GM19035 (cell line): ENCODE measurements around the gene DNAJC10.
"Not testable (repeated sequence)": the region's sequence is repeated elsewhere in the genome, so short reads cannot be mapped to it uniquely, and the experiment has no call there.

ENCODE experiments used
- ATAC-seq: cut with Tn5 transposase; IDR thresholded peaks from one replicate; pipeline ENCODE4 v1.9.1; 2021; ENCODE audit not compliant: unreplicated experiment

The DNAJC10 gene

GRCh38 chr2:182719116-182719515, 3.1 kb downstream of the DNAJC10 start:
- not testable (repeated sequence) for ATAC-seq

- ATAC-seq, result no peak
These were observed 8.6 kb downstream of the DNAJC10 start for GRCh38 chr2:182724656-182725055.

DNA sequence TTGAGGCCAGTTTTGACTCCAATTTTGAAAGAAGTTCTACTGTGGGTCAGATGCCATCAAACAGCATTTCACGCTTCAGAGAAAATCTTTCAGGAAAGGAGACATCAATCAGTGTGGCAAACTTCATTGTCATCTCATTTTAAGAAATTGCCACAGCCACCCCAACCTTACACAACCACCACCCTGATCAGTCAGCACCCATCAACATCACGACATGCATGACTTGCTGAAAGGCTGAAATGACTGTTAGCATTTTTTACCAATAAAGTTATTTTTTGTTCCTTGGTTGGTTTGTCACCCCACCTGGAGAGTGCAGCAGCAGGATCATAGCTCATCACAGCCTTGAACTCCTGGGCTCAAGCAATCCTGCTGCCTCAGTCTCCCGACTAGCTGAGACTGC, 10.4 kb downstream of the DNAJC10 start:
- no peak for ATAC-seq

DNA sequence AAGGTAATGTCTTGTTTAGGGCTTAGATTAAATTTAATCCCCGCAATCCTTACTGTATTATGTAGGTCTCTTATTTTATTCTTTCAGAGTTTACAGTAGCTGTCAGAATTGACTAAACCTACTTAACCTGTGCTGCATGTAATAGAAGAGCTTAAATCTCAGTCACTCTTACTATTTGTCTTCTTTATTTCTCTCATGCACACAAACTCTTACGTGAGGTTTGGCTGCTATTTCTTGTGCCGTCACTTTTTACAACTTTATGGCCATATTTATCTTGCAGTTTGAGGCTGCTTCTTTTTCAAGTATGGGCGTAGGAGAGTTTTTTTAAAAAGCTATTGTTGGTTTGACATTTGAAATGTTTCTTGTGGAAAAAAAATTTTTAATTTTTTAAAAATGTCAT, 12.0 kb downstream of the DNAJC10 start:
- ATAC-seq, result no peak

GRCh38 chr2:182729710-182730339, 13.8 kb downstream of the DNAJC10 start:
- ATAC-seq, result no peak

DNA sequence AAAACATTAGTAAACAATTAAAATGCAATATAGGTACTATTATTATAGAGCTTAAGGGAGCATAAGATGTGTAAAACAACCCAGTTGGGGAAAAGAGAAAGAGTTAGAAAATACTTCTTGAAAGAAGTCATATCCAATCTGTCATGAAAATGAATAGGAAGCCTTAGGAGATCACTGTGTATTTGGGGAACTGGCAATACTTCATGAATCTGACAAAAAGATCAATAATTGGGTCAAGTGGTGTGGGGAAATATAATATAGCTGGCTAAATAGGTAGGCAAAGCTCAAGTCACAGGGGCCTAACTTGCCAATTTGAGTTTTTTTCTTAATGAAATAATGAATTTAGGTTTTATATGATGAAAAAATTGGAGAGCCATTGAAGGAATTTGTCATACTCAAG, 14.4 kb downstream of the DNAJC10 start:
- ATAC-seq, result no peak

DNA sequence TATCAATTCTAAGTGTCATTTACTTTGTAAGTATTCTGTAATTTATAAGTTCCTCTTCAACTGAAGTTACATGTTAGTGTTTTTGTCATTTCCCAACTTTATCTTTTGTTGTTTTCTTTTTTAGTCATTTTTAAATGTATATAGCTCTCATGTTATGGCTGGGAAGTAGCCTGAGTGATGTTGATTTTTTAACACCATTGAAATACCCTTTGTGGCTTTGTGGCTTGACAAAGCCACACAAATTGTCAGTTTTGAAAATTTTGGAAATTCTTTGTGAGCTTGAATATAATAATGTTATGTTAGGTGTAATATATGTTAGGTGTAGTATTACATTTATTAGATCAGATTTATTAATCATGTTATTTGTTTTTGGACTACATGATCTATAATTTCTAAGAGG, 16.7 kb downstream of the DNAJC10 start:
- no peak for ATAC-seq

GRCh38 chr2:182733572-182733971, 17.5 kb downstream of the DNAJC10 start:
- ATAC-seq, result no peak

GRCh38 chr2:182736856-182737255, 20.8 kb downstream of the DNAJC10 start:
- ATAC-seq, result not testable (repeated sequence)

DNA sequence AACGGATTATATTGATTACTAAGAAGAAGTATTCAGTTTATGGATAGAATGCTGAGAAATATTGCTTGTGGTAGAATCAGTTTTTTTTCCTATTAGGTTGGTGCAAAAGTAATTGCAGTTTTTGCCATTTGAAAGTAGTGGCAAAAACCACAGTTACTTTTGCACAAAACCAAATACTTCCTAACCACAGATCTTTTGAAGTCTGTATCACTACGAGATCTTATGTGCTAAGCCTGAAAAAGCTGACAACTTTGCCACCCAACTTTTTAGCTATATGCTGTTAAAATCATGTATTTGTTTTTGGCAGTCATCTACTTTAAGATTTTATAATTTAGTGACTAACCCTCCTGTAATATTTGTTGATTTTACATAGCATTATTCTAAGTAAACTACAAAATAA, 24.6 kb downstream of the DNAJC10 start:
- ATAC-seq, result no peak

GRCh38 chr2:182741620-182742019, 25.6 kb downstream of the DNAJC10 start:
- no peak for ATAC-seq

DNA sequence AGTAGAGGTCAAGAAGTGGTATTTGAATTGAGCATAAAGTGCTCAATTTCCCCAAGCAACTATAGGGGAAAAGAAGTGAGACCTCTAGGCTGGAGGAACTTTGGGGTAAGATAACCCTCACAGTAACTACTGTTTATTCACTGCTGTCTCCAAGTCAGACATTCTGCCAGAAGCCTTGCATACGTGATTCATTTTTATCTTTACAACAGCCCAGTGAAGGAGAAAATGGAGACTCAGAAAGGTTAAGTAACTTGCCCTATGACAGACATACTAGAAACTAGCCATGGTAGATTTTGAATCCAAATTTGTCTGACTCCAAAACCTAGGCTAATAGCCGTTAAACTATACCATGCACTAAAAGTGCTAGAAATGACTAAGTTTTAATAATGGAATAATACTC, 28.4 kb downstream of the DNAJC10 start:
- no peak for ATAC-seq

- ATAC-seq, result no peak
These were observed 29.0 kb downstream of the DNAJC10 start for GRCh38 chr2:182745061-182745460.

- not testable (repeated sequence) for ATAC-seq
These were observed 29.8 kb downstream of the DNAJC10 start for GRCh38 chr2:182745894-182746293.

GRCh38 chr2:182754231-182754630, 38.2 kb downstream of the DNAJC10 start:
- ATAC-seq, result no peak

- no peak for ATAC-seq
These were observed 42.3 kb downstream of the DNAJC10 start for GRCh38 chr2:182758379-182758778.

DNA sequence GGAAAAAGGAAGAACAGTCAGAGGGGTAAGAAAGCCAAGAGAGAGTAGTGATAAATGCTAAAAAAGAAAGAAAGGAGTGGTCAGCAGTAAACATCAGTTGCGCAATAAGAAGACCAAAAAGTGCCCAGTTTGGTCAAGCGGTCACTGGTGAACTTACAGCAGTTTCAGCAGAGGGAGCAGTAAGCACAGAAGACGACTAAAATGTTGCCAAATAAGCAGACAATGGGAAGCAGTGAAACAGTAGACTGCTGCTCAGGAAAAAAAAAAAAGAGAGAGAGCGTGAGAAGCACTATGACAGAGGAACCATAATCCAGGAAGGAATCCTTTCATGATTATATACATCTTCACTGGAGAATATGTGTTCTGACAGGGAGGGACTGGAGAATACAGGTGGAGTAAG, 45.8 kb downstream of the DNAJC10 start:
- no peak for ATAC-seq

- no peak for ATAC-seq
These were observed 47.4 kb downstream of the DNAJC10 start for GRCh38 chr2:182763311-182763912.

DNA sequence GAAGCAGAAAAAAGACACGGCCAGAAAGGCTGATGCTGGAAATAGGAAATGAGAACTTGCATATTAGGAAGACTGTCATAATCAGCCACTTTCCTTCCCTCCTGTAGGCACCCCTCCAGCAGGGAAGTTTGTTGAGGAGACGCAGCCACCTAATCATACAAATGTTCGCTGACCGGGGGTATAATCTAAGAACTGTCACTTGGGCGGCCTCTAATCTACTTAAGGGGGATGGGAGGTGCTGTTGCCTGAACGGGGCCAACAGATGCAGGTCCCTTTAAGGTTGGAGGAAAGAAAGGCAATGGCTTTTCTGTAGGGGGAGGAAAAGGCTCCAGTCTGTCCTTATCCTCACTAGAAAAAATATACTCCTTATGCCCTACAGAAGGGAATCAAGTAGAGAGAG, 50.6 kb downstream of the DNAJC10 start:
- no peak for ATAC-seq

DNA sequence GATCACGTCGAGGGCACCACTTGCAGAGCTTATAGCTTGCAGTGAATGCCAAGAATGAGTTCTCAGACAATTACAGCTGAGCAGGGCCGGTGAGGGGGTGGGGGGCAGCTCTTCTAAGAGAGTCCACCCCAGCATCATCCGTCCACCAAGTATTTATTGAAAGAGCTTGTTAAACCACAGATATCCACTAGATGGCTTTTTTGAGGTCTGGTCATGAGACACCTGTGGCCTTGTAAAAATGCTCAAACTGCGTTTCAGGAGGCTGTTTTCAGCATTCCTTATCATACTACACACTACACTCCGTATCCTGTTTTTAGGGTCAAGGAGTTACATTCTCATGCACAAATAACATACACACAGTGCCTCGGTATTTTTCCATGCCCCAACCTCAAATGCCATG, 51.5 kb downstream of the DNAJC10 start:
- ATAC-seq, result peak; percentile 52

GRCh38 chr2:182768950-182769349, 52.9 kb downstream of the DNAJC10 start:
- not testable (repeated sequence) for ATAC-seq

DNA sequence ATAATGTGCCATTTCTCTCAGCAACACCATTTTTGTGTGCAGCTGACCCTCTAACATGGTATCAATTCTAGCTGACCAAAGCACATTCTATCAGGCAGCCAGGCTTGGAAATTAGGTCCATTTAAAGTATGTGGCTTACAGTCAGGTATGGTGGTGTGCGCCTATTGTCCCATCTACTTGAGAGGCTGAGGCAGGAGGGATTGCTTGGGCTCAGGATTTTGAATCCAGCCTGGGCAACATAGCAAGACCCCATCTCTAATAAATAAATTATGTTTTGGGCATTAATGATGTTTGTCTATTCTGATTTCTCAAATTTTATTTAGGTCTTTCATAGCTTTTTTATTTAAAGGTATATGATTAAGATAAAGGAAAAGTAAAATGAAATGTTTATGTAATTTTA, 63.3 kb downstream of the DNAJC10 start:
- ATAC-seq, result no peak

DNA sequence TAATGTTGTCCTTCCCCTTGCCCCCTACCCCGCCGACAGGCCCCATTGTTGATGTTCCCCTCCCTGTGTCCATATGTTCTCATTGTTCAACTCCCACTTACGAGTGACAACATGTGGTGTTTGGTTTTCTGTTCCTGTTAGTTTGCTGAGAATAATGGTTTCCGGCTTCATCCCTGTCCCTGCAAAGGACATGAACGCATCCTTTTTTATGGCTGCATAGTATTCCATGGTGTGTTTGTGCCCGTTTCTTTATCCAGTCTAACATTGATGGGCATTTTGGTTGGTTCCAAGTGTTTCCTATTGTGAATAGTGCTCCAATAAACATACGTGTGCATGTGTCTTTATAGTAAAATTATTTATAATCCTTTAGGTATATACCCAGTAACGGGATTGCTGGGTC, 65.0 kb downstream of the DNAJC10 start:
- not testable (repeated sequence) for ATAC-seq
